Mucosa of descending colon (tissue), 3 donors: ENCODE data around the gene CYP26A1. TPM values are rescaled to one million over a fixed set of nuclear protein-coding genes. Genes with fewer than 3 reads are reported as not detected.

Source experiments
- ATAC-seq: fragments of 200-7000 bp; cut with Tn5 transposase; one replicate; pipeline ENCODE4 v1.9.1; 2020; ENCODE audit warnings: mild to moderate bottlenecking, moderate library complexity
- DNase-seq, 3 donors: peaks; one replicate each; pipeline ENCODE4 v3.0.0-alpha.2; 2020
- H3K36me3 ChIP-seq: fragments of 200-600 bp; one replicate; pipeline ENCODE4 v1.8.0; 2021; ENCODE audit warnings: low read depth, mild to moderate bottlenecking
- H3K4me1 ChIP-seq: fragments of 200-600 bp; one replicate; pipeline ENCODE4 v1.8.0; 2021; ENCODE audit warnings: low read depth, mild to moderate bottlenecking
- H3K4me3 ChIP-seq: fragments of 200-600 bp; one replicate; pipeline ENCODE4 v1.8.0; 2021; ENCODE audit warnings: mild to moderate bottlenecking
- H3K9me3 ChIP-seq: fragments of 200-600 bp; one replicate; pipeline ENCODE4 v1.8.0; 2021; ENCODE audit warnings: mild to moderate bottlenecking
- CTCF ChIP-seq: fragments of 200-600 bp; IDR thresholded peaks from one replicate; pipeline ENCODE4 v1.8.0; 2022; ENCODE audit warnings: antibody characterized with exemption, mild to moderate bottlenecking
- intact Hi-C, 2 donors: fragments of 100-400 bp; cut with DNase I in 1 of 2; cut with micrococcal nuclease in 1 of 2; formaldehyde crosslinking; loops; one replicate each; pipeline versions ENCODE4 v1.11.0 to v1.11.1; 2022; cut with DNase I, micrococcal nuclease
- total RNA-seq, 3 donors: library from RNA; stranded (reverse); fragmentation: NEBNext Ultra II Directional in 2 of 3; extraction: Animal tissue kit (Norgen Biotek cat#: 25700) in 2 of 3; gene quantifications; one replicate each; pipeline versions ENCODE4 v1.2.1 to v1.2.4, GENCODE V29; 2021 to 2023
- donor health status: DM: no; HTN: no; CAD: no; lungs with moderate emphysema.
- donor health status: DM: no; HTN: no; CAD: no.
- donor health status: DM: no; HTN: yes; CAD: no.

Gene CYP26A1
- total RNA-seq, 3 donors from 2014 or later: not detected

- Histone ChIP-seq H3K4me1 (peaks cover 19% of the 10 kb centered on the region), H3K36me3 (no peaks in the 10 kb centered on the region), H3K4me3 (no peak overlapping the region), H3K9me3 (no peaks in the 10 kb centered on the region)
- intact Hi-C loops: no loop called here
- TF ChIP-seq CTCF: no peak
- DNase-seq (no peak), ATAC-seq (no peak)
These were observed 15.6 kb upstream of the CYP26A1 start for GRCh38 chr10:93058139-93058538.

GRCh38 chr10:93059975-93060886, 13.5 kb upstream of the CYP26A1 start, which contains the start of gene CYP26C1:
Gene CYP26C1, plus strand, starts transcription at chr10:93060798. Its CDS starts 466 bp downstream, at chr10:93061264.
- ATAC-seq: no peak
- intact Hi-C loops: no loop called here
- Histone ChIP-seq H3K9me3 (no peaks in the 10 kb centered on the region), H3K4me3 (no peak within 1 kb of the TSS), H3K4me1 (peaks cover 21% of the 10 kb centered on the region), H3K36me3 (no peaks in the 10 kb centered on the region)
- no peak for DNase-seq
- TF ChIP-seq CTCF: no peak

DNA sequence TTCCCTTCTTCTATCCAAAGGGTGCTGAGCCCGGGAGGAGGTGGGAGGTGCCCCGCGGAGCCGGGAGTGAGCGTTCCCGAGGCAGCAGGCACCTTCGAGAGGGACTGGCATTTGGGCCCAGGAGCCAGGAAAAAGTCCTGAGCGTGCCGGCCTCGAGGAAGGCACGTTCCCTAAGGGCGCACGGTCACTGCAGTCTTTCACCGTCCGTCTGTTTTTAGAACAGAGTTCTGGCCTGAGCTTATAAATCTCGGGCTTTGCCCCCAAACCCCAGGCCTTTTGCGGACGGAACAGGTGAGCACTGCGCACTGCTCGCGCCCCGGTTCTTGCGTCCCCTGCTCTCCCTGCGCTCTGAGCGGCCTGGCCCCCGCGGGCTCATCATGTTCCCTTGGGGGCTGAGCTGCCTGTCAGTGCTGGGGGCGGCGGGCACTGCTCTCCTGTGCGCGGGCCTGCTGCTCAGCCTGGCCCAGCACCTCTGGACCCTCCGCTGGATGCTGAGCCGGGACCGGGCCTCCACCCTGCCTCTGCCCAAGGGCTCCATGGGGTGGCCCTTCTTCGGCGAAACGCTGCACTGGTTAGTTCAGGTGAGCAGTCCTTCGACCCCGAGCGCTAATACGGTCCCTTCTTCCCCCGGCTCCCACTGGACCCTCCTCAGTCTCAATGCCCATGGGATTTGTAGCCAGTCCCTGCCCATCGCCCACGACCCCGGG, 12.7 kb upstream of the CYP26A1 start:
- Histone ChIP-seq H3K9me3 (no peaks in the 10 kb centered on the region), H3K36me3 (no peaks in the 10 kb centered on the region), H3K4me3 (no peak overlapping the region), H3K4me1 (peaks cover 21% of the 10 kb centered on the region)
- DNase-seq (no peak), ATAC-seq (no peak)
- intact Hi-C loops: no loop called here
- no peak for TF ChIP-seq CTCF

GRCh38 chr10:93061594-93062513, 11.8 kb upstream of the CYP26A1 start:
- TF ChIP-seq CTCF: no peak
- peak; percentile 70 for ATAC-seq
- intact Hi-C loops: no loop called here
- Histone ChIP-seq H3K36me3 (no peaks in the 10 kb centered on the region), H3K4me3 (no peak overlapping the region), H3K9me3 (no peaks in the 10 kb centered on the region), H3K4me1 (peaks cover 21% of the 10 kb centered on the region)
- peak in 1 of 3 donors; percentile 45 for DNase-seq

- peak; percentile 54 to 70 (median 58) for DNase-seq
- peak; percentile 89 for ATAC-seq
- no peak overlapping the region for H3K4me3 ChIP-seq
- peaks cover 21% of the 10 kb centered on the region for H3K4me1 ChIP-seq
- H3K36me3 ChIP-seq: no peaks in the 10 kb centered on the region
- intact Hi-C loops: no loop called here
- no peaks in the 10 kb centered on the region for H3K9me3 ChIP-seq
- peak; percentile 42 for TF ChIP-seq CTCF
These were observed 11.1 kb upstream of the CYP26A1 start for GRCh38 chr10:93062514-93063143.
